GM20000 (cell line): ENCODE results near the gene CEBPE.

ENCODE experiments used
- DNase-seq: peaks from one replicate; pipeline ENCODE4 v3.0.0; 2012; ENCODE audit warnings: low spot score
- CTCF ChIP-seq: IDR thresholded peaks from 2 replicates; pipeline ENCODE4 v1.5.1; 2012; ENCODE audit warnings: mild to moderate bottlenecking, control low read depth; ENCODE audit errors: extremely low read depth, missing control alignments

CEBPE gene

GRCh38 chr14:23118506-23119362, at the start of gene CEBPE:
TSS of gene CEBPE (minus strand) at chr14:23119255. CDS start at chr14:23119091, 164 bp downstream.
- TF ChIP-seq CTCF = no peak
- no peak for DNase-seq

GRCh38 chr14:23168246-23168645, 49.2 kb upstream of the CEBPE start:
- TF ChIP-seq CTCF = no peak
- no peak for DNase-seq

GRCh38 chr14:23167116-23167847, 48.2 kb upstream of the CEBPE start:
- DNase-seq = no peak
- TF ChIP-seq CTCF = no peak

- no peak for DNase-seq
- TF ChIP-seq CTCF = no peak
These were observed 45.9 kb upstream of the CEBPE start for GRCh38 chr14:23164949-23165348.

GRCh38 chr14:23164250-23164649, 45.2 kb upstream of the CEBPE start:
- no peak for TF ChIP-seq CTCF
- DNase-seq = no peak

- no peak for TF ChIP-seq CTCF
- no peak for DNase-seq
These were observed 44.8 kb upstream of the CEBPE start for GRCh38 chr14:23163830-23164229.

GRCh38 chr14:23162800-23163199, 43.7 kb upstream of the CEBPE start:
- no peak for TF ChIP-seq CTCF
- no peak for DNase-seq
